Right lobe of liver (tissue), 4 donors: ENCODE data around the gene SPATA9.

Experiments
- POLR2A ChIP-seq: fragments of 450-650 bp; IDR thresholded peaks from one replicate; pipeline ENCODE4 v1.6.1; 2017; ENCODE audit warnings: antibody characterized with exemption, mild to moderate bottlenecking
- TF ChIP-seq, protein P1 (sequence below), 4 donors: fragments of 200-600 bp in 3 of 4; fragments of 450-650 bp in 1 of 4; IDR thresholded peaks; one replicate each; pipeline versions ENCODE4 v1.5.1 to v1.8.0; 2016 to 2022; ENCODE audit warnings: antibody characterized with exemption in 4 of 4, mild to moderate bottlenecking in 2 of 4
- donor health status: DM: no; HTN: no; CAD: no.
- donor health status: DM: no; HTN: no; CAD: no.
- donor health status: DM: no; HTN: yes; CAD: no.

- TF ChIP-seq, protein P1, sequence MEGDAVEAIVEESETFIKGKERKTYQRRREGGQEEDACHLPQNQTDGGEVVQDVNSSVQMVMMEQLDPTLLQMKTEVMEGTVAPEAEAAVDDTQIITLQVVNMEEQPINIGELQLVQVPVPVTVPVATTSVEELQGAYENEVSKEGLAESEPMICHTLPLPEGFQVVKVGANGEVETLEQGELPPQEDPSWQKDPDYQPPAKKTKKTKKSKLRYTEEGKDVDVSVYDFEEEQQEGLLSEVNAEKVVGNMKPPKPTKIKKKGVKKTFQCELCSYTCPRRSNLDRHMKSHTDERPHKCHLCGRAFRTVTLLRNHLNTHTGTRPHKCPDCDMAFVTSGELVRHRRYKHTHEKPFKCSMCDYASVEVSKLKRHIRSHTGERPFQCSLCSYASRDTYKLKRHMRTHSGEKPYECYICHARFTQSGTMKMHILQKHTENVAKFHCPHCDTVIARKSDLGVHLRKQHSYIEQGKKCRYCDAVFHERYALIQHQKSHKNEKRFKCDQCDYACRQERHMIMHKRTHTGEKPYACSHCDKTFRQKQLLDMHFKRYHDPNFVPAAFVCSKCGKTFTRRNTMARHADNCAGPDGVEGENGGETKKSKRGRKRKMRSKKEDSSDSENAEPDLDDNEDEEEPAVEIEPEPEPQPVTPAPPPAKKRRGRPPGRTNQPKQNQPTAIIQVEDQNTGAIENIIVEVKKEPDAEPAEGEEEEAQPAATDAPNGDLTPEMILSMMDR (IDR thresholded peaks at IDR 0.05), result no peak
- no peak for TF ChIP-seq POLR2A
Measured at GRCh38 chr5:95717439-95717838, 34.6 kb upstream of the SPATA9 start.
